Measurements from ENCODE around the gene MAP1B. TPM values are rescaled to one million over a fixed set of nuclear protein-coding genes. Genes with fewer than 3 reads are reported as not detected.

The MAP1B gene
- total and polyA plus RNA-seq, 9 of the 15 experiments (the other 6 are each of a cell fraction or from before 2014, with no cell fraction given), result 5.2 to 66.1 (median 17.3) TPM

DNA sequence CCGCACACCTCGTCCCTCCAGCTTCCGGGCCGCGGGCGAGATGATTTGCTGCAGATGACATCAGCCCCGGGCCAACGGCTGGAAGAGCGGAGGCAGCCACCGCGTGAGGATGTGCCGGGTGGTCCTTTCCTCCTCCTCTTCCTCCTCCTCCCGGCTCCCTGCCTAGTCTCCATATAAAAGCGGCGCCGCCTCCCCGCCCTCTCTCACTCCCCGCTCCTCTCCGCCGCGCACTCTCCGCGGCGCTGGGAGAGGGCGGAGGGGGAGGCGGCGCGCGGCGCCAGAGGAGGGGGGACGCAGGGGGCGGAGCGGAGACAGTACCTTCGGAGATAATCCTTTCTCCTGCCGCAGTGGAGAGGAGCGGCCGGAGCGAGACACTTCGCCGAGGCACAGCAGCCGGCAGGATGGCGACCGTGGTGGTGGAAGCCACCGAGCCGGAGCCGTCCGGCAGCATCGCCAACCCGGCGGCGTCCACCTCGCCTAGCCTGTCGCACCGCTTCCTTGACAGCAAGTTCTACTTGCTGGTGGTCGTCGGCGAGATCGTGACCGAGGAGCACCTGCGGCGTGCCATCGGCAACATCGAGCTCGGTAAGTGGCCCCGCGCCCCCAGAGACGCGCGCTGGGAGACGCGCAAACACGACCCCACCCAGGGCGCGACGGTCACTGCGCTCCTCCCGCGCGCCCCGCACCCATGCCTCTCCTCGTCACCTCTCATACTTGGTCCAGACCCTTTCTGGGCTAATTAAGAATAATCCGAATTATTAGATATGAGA lies at the start of gene MAP1B (continued):
- TF ChIP-seq FOXM1 (IDR thresholded peaks at IDR 0.05; ENCODE audit: low read depth), result 0 out of 2 replicates have a peak, but pooled peaks have one; percentile 29
- TF ChIP-seq FOXM1 (CRISPR knock-in tag; IDR thresholded peaks at IDR 0.05; ENCODE audit: low read depth), result no peak
- TF ChIP-seq MGA (IDR thresholded peaks at IDR 0.05), result no peak; the same call in 1 of the 2 replicates
- TF ChIP-seq NR2C1 (IDR thresholded peaks at IDR 0.05), result no peak
- no peak for TF ChIP-seq NR2C1 (tag; IDR thresholded peaks at IDR 0.05)
- TF ChIP-seq FOXA3 (CRISPR knock-in tag; conservative IDR thresholded peaks at IDR 0.05 in 1 of 2, IDR thresholded peaks at IDR 0.05 in 1 of 2), result no peak

Measured in K562 (cell line).